Kasumi-1 (cell line): ENCODE measurements around the gene ATP5F1C.

Experiments used
- DNase-seq, 2 experiments: peaks; one replicate each; lab custom pipeline; 2025; lab: John Stamatoyannopoulos, UW

Gene ATP5F1C

DNA sequence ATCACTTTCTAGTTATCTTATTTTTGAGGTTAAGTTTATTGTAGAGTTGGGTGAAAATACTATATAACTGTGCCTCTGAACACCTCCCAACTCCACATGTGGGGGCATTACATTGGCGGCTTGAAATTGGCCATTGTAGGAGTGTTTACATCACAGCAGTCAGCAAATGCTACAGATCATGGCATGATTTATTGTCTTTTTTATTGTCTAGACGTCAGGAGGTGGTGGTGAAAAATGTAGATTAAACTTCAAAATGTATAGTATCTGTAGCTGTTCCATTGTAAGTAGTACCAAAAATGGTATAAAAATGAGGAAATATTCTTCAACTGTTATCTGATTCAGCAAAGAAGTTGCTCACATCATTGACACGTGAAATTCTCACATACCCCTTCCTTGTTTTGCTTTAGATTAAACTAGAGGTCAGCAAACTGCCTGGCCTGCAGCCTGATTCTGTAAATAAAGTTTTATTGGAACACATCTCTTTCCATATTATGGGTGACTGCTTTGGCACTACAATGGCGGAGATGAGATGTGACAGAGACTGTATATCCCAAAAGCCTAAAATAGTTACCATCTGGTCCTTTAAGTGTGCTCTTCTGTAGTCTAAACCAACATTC lies 65.4 kb downstream of the ATP5F1C start:
- no peak for DNase-seq

DNA sequence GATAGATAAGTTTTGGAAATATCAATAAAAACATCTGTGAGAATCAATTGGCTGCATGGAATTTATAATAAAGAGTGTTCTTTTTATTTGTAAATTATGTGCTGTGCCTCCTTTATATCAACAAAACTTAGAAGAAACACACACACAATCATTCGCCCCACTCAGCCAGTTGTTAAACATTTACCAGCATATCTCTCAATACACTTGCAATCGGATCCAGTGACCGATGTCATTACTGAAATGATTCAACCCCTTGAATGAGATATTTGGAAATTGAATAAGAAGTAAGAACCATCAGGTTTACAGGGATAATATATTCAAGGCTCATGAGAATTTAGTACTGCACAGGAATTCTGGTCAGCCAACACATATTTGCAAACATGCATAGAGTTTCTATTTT lies 65.9 kb downstream of the ATP5F1C start:
- DNase-seq = no peak

GRCh38 chr10:7855205-7855604 lies 67.2 kb downstream of the ATP5F1C start:
- DNase-seq = no peak

- DNase-seq = no peak
Measured at GRCh38 chr10:7856678-7857077, 68.7 kb downstream of the ATP5F1C start.

- no peak for DNase-seq
Measured at GRCh38 chr10:7857262-7857661, 69.3 kb downstream of the ATP5F1C start.
